ENCODE measurements around the gene ARPC4.

DNA sequence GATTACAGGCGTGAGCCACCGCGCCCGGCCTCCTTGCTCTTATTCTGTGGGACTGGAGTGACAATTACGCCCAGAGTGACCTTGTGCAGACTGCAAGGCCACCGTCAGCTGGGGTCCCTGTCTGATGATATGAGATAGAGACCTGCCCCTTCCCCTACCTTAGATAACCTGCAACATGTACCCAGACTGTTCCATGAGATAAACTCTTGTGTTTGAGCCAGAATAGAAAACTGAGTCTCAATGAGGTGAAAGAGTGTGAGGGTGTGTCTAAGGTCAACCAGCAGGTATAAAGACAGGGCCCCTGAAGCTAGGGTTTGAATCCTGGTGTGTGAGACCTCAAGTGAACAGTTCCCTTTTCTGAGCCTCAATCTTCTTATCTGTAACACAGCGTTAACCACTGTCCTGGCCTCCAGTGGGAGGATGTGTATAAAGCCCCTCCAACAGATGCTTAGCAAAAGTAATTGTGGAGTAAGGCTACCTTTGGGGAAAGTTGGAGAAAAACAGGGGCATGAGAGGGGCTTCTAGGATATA, 6.6 kb upstream of the ARPC4 start:
- TF ChIP-seq, protein P1, sequence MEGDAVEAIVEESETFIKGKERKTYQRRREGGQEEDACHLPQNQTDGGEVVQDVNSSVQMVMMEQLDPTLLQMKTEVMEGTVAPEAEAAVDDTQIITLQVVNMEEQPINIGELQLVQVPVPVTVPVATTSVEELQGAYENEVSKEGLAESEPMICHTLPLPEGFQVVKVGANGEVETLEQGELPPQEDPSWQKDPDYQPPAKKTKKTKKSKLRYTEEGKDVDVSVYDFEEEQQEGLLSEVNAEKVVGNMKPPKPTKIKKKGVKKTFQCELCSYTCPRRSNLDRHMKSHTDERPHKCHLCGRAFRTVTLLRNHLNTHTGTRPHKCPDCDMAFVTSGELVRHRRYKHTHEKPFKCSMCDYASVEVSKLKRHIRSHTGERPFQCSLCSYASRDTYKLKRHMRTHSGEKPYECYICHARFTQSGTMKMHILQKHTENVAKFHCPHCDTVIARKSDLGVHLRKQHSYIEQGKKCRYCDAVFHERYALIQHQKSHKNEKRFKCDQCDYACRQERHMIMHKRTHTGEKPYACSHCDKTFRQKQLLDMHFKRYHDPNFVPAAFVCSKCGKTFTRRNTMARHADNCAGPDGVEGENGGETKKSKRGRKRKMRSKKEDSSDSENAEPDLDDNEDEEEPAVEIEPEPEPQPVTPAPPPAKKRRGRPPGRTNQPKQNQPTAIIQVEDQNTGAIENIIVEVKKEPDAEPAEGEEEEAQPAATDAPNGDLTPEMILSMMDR (conservative IDR thresholded peaks at IDR 0.05; ENCODE audit: low read depth, low read length), result no peak
- no peak for TF ChIP-seq EZH2 (IDR thresholded peaks at IDR 0.05; ENCODE audit: borderline replicate concordance, low read depth, low read length, poor library complexity, severe bottlenecking)

All from A673 (cell line).